T-helper 1 cell treated with Interleukin-12 subunit alpha and Interleukin-12 subunit beta and Interleukin-4 antibody, amounts not matched to agents 30 μg/mL and 1 μg/mL, for 36 hours (primary cell): Measurements from ENCODE around the gene SGSM1.

Experiments
- H3K27ac Mint-ChIP-seq: one replicate; pipeline ENCODE4 v1.8.0; 2021; ENCODE audit warnings: mild to moderate bottlenecking, mixed read lengths
- H3K27me3 Mint-ChIP-seq: one replicate; pipeline ENCODE4 v1.8.0; 2021; ENCODE audit warnings: low read depth, mixed read lengths
- H3K36me3 Mint-ChIP-seq: one replicate; pipeline ENCODE4 v1.8.0; 2021; ENCODE audit warnings: low read depth, mixed read lengths
- H3K4me1 Mint-ChIP-seq: one replicate; pipeline ENCODE4 v1.8.0; 2021; ENCODE audit warnings: low read depth, mixed read lengths
- H3K4me3 Mint-ChIP-seq: one replicate; pipeline ENCODE4 v1.8.0; 2021; ENCODE audit warnings: mild to moderate bottlenecking, moderate library complexity, mixed read lengths
- H3K9me3 Mint-ChIP-seq: one replicate; pipeline ENCODE4 v1.8.0; 2021; ENCODE audit warnings: mixed read lengths

SGSM1 gene

DNA sequence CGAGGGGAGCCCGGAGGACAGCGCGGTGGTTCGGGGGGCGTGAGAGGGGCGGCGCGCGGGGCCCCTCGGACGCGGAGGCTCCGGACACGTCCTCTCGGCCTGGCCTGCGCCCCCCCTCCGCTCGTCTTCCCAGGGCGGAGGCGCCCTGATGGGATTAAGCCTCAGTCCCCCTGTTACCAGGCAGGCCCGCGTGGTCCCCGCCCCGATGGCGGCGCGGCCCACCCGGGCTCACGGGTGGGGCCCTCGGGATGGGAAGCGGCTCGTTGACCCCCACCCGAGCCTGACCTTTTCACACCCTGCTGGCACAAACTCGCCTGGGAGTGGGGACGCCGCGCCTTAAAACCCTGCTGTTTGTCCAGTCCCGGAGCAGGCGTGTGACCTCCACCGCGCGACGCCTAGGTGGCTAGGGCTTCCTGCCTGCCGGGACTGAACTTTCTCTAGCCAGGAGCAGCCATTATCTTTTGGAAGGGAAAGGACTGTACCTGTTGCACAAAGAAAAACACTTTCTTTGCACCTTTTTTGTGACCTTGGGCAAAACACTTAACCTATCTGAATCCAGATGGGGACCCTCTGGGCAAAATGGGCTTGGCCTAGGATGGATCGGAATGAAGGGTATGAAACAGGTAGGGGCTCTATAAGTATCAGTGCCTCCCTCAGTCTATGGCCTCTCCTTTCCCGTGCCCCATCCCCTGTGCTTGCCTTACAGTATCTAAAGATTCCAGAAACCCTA is 147.5 kb downstream of the SGSM1 start:
- Mint-ChIP-seq H3K36me3 (peaks cover 1% of the 10 kb centered on the region), H3K27ac (no peak overlapping the region), H3K4me3 (peak overlapping the region; percentile 84), H3K27me3 (peaks cover 60% of the 10 kb centered on the region), H3K9me3 (no peaks in the 10 kb centered on the region), H3K4me1 (peaks cover 19% of the 10 kb centered on the region)

DNA sequence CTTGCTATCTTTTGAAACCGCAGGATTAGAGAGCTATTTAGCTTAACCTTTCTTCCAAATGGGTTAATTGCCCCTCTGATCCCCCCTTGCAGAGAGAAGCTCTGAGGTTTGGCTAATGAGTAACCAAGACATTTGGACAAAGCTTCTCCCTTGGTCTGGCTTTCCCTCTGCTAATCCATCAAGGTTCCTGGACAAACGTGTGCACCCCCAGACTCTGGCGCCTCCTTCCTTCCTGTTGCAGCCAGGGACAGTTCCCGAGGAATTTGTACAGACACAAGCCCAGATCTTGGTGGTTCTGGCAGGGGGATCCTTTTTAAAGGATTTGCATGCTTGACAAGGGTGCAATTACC is 148.1 kb downstream of the SGSM1 start:
- Mint-ChIP-seq H3K27me3 (peaks cover 56% of the 10 kb centered on the region), H3K4me3 (peak overlapping the region; percentile 70), H3K9me3 (no peaks in the 10 kb centered on the region), H3K27ac (no peak overlapping the region), H3K4me1 (peaks cover 19% of the 10 kb centered on the region), H3K36me3 (peaks cover 1% of the 10 kb centered on the region)

DNA sequence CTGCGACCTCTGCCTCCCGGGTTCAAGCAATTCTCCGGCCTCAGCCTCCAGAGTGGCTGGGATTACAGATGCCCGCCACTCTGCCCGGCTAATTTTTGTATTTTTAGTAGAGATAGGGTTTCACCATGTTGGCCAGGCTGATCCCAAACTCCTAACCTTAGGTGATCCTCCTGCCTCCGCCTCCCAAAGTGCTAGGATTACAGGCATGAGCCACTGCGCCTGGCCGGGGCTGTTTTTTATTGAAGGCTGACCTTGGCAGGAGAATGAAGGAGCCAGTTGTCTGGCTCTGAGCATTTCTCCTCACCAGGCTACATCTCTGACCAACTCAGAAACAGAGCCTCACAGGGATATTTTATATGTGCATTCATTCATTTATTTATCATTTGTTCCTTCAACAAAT is 148.8 kb downstream of the SGSM1 start:
- Mint-ChIP-seq H3K9me3 (no peaks in the 10 kb centered on the region), H3K36me3 (peaks cover 1% of the 10 kb centered on the region), H3K27me3 (peaks cover 51% of the 10 kb centered on the region), H3K4me1 (peaks cover 17% of the 10 kb centered on the region), H3K27ac (no peak overlapping the region), H3K4me3 (no peak overlapping the region)

DNA sequence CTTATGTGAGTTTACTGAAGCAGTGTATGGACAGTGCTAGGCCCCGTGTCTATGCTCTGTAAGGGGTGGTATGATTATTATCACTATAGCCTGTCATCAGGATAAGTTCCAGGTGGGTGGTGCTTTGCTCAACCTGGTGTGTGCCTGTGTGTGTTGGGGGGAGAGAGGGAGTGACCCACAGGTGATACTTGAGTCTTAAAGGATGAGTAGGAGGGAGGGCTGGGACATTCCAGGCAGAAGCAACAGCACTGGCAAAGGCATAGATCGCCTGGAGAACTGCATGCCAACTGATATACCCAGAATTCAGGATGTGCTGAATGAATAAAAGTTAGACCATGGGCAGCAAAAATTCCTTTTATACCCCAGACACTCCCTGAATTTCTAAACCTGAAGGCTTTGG is 151.0 kb downstream of the SGSM1 start:
- no peak overlapping the region for H3K4me3 Mint-ChIP-seq
- H3K27me3 Mint-ChIP-seq, result peaks cover 48% of the 10 kb centered on the region
- H3K27ac Mint-ChIP-seq, result no peak overlapping the region
- H3K4me1 Mint-ChIP-seq, result peaks cover 5% of the 10 kb centered on the region
- peaks cover 3% of the 10 kb centered on the region for H3K36me3 Mint-ChIP-seq
- H3K9me3 Mint-ChIP-seq, result no peaks in the 10 kb centered on the region

DNA sequence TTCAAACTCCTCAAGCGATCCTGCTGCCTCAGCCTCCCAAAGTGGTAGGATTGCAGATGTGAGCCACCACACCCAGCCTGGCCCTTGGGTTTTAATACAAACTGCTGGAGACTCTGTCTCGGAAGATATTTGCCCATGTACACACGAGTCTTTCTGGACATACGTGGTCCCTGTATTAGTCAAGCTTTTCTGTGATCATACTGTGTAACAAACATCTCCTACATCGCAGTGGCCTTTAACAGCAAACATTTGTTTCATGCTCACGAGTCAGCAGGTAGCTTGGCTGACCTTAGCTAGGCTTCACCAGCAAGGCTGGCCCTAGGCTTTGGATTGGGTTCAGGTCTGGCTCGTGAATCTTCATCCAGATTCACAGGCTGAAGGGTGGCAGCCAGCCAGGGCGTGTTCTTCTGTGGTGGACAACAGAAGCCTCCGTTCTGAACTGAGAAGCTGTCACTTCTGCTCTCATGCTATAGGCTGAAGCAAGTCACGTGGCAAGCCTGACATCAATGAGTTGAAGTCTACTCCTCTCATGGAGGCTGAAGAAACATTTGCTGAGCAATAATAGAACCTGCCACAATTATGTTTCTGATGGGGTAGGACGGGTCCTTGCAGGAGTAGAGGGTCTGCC is 155.3 kb downstream of the SGSM1 start:
- Mint-ChIP-seq H3K4me1 (peaks cover 2% of the 10 kb centered on the region), H3K9me3 (no peaks in the 10 kb centered on the region), H3K36me3 (peaks cover 2% of the 10 kb centered on the region), H3K4me3 (no peak overlapping the region), H3K27ac (no peak overlapping the region), H3K27me3 (peaks cover 18% of the 10 kb centered on the region)

DNA sequence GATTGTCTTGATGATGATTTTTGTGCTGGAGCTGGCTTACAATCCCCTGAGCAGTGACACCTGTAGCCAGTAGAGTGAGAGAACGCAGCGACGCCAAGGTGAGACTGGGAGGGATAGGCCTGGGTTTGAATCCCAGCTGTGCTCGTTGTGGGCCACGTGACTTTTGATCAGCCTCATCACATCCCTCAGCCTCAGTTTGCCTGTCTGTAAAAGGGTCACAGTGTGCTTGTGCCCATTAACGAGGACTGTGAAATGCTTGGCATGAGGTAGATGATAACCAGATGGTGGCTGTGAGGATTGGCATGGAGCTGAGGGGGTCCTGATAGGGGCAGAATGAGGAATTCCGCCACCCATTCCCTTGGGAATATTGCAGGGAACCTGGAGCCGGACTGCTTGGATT is 156.1 kb downstream of the SGSM1 start:
- peaks cover 13% of the 10 kb centered on the region for H3K27me3 Mint-ChIP-seq
- no peak overlapping the region for H3K27ac Mint-ChIP-seq
- H3K9me3 Mint-ChIP-seq, result no peaks in the 10 kb centered on the region
- H3K4me3 Mint-ChIP-seq, result no peak overlapping the region
- peaks cover 2% of the 10 kb centered on the region for H3K4me1 Mint-ChIP-seq
- peaks cover 2% of the 10 kb centered on the region for H3K36me3 Mint-ChIP-seq

DNA sequence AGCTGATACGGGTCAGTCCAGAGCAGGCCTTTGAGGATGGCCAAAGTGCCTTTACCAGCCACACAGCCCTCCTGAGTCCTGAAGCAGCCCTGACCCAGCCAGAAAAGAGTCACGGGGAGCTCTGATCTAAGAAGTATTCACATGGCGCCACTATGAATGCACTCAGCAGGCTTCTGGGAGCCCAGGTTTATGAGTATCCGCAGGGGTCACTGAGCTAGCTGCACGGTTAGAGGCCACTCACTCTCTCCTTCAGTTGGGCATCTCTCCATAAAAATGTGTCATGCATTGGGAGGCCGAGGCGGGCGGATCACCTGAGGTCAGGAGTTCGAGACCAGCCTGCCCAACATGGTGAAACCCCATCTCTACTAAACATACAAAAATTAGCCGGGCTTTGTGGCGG is 156.8 kb downstream of the SGSM1 start:
- Mint-ChIP-seq H3K4me1 (peaks cover 2% of the 10 kb centered on the region), H3K9me3 (no peaks in the 10 kb centered on the region), H3K27ac (no peak overlapping the region), H3K27me3 (peaks cover 12% of the 10 kb centered on the region), H3K36me3 (peaks cover 2% of the 10 kb centered on the region), H3K4me3 (no peak overlapping the region)

DNA sequence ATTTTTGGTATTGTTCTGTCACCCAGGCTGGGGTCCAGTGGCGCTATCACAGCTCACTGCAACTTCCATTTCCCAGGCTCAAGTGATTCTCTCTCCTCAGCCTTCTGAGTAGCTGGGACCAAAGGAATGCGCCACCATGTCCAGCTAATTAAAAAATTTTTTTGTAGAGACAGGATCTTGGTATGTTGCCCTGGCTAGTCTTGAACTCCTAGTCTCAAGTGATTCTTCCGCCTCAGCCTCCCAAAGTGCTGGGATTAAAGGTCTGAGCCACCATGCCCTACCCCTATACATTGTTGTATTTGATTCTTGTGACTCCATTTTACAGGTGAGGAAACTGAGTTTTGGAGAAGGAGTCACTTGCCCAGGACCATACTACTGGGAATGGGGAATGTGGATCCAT is 158.4 kb downstream of the SGSM1 start:
- peaks cover 12% of the 10 kb centered on the region for H3K27me3 Mint-ChIP-seq
- H3K4me1 Mint-ChIP-seq, result peaks cover 2% of the 10 kb centered on the region
- no peak overlapping the region for H3K27ac Mint-ChIP-seq
- peaks cover 2% of the 10 kb centered on the region for H3K36me3 Mint-ChIP-seq
- no peak overlapping the region for H3K4me3 Mint-ChIP-seq
- no peaks in the 10 kb centered on the region for H3K9me3 Mint-ChIP-seq

DNA sequence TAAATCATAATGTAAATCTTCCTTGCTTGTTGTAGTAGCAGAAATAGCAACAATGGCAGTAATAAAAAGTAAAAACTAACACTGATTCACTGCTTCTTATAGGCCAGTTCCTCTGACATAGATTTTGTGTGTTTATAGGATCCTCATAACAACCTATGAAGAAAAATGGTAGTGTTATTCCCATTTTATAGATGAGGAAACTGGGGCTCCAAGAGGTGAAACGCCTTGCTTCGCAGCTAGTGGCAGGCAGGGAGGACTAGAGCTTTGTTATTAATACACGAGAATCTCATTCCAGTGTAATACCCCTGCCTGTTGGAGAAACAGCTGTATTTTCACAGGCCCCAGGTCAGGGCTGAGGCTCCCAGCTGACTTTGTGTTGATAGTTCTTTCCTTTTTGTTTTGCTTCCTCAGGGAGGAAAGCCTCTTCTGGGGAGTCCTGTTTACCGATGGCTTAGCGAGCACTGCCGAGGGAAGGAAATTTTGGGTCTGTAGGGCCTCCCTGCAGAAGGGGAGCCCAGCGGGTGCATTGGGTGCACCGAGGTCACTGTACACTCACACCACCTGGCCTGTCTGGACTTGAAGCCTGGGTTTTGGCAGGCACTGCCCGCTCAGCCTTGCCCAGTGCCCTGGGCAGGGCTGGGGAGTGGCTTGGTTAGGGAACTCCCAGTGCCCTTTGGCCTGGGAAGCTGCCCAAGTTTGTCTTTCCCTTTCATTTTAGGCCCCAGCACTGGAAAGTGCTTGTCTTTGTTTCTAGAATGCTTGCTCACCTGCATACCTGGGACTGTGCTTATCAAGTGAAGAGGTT is 160.0 kb downstream of the SGSM1 start:
- peaks cover 8% of the 10 kb centered on the region for H3K27me3 Mint-ChIP-seq
- H3K4me1 Mint-ChIP-seq, result no peaks in the 10 kb centered on the region
- no peak overlapping the region for H3K27ac Mint-ChIP-seq
- H3K36me3 Mint-ChIP-seq, result no peaks in the 10 kb centered on the region
- H3K4me3 Mint-ChIP-seq, result no peak overlapping the region
- H3K9me3 Mint-ChIP-seq, result no peaks in the 10 kb centered on the region

DNA sequence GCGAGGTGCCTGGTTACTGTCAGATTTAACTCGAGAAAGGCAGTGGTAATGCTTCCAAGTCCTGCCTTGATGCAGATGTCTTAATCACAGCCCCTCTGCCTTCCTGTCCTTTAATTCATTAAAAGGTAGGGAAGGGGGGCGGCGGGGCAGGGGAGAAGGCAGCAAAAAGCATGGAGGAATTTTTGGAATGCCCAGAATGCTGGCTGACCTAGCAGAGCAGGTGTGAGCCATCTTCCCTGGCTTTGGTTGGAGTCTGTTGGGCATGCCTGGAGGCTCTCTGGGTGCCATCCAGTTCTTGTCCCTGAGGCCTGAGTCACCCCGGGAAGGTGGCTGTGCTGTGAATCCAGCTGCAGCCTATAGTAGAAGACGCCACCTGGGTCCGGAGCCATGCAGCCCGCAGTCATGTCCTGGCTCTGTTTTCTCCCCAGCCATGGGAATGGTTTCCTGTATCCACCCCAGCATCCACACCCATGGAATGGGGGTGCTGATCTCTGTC is 162.1 kb downstream of the SGSM1 start:
- peaks cover 15% of the 10 kb centered on the region for H3K27me3 Mint-ChIP-seq
- no peaks in the 10 kb centered on the region for H3K36me3 Mint-ChIP-seq
- H3K9me3 Mint-ChIP-seq, result no peaks in the 10 kb centered on the region
- no peaks in the 10 kb centered on the region for H3K4me1 Mint-ChIP-seq
- no peak overlapping the region for H3K4me3 Mint-ChIP-seq
- H3K27ac Mint-ChIP-seq, result no peak overlapping the region

DNA sequence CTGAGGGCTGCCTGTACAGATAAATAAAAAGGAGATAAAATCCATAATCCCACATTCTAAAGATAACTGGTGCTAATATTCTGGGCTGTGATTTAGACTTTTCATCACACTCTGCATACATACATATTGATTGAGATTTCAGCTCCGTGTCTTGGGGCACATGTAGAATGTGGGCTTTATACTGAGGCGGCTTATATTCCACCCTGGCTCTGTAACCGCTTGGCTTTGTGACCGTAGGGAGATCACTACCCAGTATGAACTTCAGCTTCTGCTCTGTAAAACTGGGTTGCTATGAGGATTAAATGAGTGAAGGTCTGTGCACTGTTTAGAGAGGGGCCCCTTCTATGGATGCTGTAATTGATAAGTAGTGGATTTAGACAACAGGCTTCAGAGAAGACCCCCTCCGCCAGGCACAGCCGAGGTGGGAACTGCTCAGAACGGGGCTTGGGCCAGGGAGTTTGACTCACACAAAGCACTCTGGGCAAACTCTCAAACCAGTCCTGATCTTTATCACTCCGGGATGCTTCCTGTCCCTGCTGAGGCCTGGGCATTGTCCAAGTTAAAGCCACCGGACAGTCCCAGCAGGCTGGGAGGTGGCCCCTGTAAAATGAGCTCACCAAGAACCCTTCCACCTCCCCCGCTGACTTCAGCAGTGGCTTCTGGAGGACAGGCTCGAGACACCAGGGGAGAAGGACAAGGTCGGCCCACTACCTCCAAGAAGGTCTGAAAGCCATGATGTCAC is 163.7 kb downstream of the SGSM1 start:
- no peaks in the 10 kb centered on the region for H3K9me3 Mint-ChIP-seq
- H3K4me1 Mint-ChIP-seq, result no peaks in the 10 kb centered on the region
- H3K36me3 Mint-ChIP-seq, result no peaks in the 10 kb centered on the region
- H3K27me3 Mint-ChIP-seq, result peaks cover 15% of the 10 kb centered on the region
- H3K4me3 Mint-ChIP-seq, result no peak overlapping the region
- H3K27ac Mint-ChIP-seq, result no peak overlapping the region

DNA sequence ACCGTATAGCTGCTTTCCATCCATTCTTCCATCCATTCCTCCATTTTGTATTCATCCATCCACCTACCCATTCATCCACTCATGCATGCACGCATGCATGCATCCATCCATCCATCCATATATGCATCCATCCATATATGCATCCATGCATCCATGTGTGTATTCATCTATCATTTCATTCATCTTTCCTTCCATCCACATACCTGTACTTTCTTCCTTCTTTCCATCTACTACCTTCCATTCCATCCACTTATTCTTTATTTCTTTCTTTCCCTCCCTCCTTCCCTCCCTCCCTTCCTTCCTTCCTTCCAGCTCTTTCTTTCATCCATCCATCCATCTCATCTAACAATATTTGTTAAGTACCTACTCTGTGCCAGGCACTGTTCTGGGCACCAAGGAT is 166.4 kb downstream of the SGSM1 start:
- no peak overlapping the region for H3K27ac Mint-ChIP-seq
- no peak overlapping the region for H3K4me3 Mint-ChIP-seq
- no peaks in the 10 kb centered on the region for H3K36me3 Mint-ChIP-seq
- no peaks in the 10 kb centered on the region for H3K9me3 Mint-ChIP-seq
- peaks cover 22% of the 10 kb centered on the region for H3K27me3 Mint-ChIP-seq
- H3K4me1 Mint-ChIP-seq, result no peaks in the 10 kb centered on the region

DNA sequence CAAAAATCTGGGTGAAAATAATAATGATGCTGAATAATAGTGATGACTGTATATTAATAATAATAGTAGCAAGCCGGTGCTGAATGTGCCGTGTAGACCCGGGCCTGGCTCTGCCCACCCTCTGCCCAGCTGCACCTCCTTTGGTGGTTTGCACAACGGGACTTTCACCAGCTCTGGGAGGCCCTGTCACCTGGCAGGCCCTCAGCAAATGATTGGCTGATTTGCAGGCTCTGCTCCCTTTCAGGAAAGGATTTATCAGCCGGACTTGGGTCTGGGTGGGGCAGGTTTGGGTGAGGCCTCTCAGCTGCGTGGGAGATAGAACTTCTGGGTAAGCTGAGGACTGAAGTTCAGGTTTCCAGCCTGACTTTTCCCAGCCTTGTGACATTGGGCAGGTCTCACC is 167.9 kb downstream of the SGSM1 start:
- H3K27ac Mint-ChIP-seq, result no peak overlapping the region
- no peaks in the 10 kb centered on the region for H3K9me3 Mint-ChIP-seq
- no peaks in the 10 kb centered on the region for H3K4me1 Mint-ChIP-seq
- no peaks in the 10 kb centered on the region for H3K36me3 Mint-ChIP-seq
- H3K27me3 Mint-ChIP-seq, result peaks cover 22% of the 10 kb centered on the region
- H3K4me3 Mint-ChIP-seq, result no peak overlapping the region

DNA sequence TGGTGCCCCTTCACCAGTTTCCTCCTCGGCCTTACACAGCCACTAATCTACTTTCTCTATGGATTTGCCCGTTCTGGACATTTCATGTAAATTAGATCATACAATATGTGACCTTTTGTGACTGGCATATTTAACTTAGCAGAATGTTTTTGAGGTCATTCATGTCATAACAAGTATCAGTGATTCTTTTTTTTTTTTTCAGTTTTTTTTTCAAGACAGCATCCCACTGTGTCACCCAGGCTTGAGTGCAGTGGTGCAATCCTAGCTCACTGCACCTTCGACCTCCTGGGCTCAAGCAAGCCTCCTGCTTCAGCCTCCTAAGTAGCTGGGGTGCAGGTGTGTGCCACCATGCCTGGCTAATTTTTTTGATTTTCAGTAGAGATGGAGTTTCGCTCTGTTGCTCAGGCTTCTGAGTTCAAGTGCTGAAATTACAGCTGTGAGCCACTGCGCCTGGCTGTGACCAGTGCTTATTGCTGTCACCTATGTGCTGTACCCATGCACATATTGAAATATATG is 169.2 kb downstream of the SGSM1 start:
- H3K4me3 Mint-ChIP-seq, result no peak overlapping the region
- no peak overlapping the region for H3K27ac Mint-ChIP-seq
- peaks cover 26% of the 10 kb centered on the region for H3K27me3 Mint-ChIP-seq
- no peaks in the 10 kb centered on the region for H3K36me3 Mint-ChIP-seq
- no peaks in the 10 kb centered on the region for H3K9me3 Mint-ChIP-seq
- H3K4me1 Mint-ChIP-seq, result peaks cover 2% of the 10 kb centered on the region
